GM12875 (cell line): ENCODE measurements around the gene EDDM3A.
"Not testable (repeated sequence)": the region's sequence is repeated elsewhere in the genome, so short reads cannot be mapped to it uniquely, and the experiment has no call there.

ENCODE experiments used
- H3K4me3 ChIP-seq: one replicate; pipeline ENCODE4 v1.5.1; 2011; ENCODE audit warnings: low read depth, low read length, control low read depth
- TF ChIP-seq, protein P1 (sequence below): IDR thresholded peaks from 2 replicates; pipeline ENCODE4 v1.5.1; 2011; ENCODE audit warnings: low read depth, mild to moderate bottlenecking, control low read depth, inconsistent platforms, low read length, moderate library complexity, borderline replicate concordance; ENCODE audit not compliant: insufficient read depth

Gene EDDM3A, protein sequence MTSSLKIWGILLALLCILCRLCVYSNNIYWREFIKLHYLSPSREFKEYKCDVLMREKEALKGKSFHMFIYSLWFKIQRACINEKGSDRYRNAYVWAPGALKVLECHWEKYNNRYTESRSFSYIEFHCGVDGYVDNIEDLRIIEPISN

DNA sequence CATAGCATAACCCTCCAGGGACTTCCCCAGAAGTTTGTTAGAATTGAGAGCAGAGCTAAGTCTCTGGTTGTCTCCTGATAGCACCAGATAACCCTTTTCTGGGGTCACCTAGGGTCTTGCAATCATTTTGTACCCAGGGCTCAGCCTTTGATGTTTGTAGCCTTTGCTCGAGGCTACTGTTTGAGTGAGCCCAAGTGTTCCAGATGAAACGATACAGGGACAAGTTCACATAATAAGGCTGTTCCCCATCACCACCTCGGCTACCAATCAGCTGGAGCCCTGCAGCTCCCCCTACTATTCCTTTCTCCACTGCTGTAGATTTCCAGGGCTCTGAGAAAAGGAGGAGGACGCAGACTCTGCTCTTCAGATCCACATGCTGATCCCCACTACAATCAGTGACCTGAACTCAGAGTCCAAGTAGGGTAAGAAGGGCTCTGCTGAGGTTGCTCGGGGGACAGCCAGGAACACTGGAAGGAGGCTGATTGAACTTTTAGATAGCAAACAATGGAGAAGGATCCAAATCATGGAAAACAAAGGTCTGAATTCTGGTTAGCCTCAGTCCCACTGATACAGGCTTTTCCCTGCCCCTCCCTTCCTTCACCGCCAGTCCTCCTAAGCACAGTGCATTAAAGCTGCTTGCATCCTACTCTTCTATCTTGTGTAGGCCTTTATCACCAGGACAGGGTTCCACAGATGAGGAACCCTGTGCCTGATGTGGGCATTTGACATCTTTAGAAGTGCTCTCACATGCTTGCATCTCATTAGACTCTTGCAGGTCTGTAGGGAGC, at the start of gene EDDM3A:
Gene EDDM3A, plus strand, starts transcription at position 317 of the 788 bp plus-strand sequence. CDS start 1,694 bp downstream, outside the sequence.
- H3K4me3 ChIP-seq = no peak within 1 kb of the TSS
- TF ChIP-seq, protein P1, sequence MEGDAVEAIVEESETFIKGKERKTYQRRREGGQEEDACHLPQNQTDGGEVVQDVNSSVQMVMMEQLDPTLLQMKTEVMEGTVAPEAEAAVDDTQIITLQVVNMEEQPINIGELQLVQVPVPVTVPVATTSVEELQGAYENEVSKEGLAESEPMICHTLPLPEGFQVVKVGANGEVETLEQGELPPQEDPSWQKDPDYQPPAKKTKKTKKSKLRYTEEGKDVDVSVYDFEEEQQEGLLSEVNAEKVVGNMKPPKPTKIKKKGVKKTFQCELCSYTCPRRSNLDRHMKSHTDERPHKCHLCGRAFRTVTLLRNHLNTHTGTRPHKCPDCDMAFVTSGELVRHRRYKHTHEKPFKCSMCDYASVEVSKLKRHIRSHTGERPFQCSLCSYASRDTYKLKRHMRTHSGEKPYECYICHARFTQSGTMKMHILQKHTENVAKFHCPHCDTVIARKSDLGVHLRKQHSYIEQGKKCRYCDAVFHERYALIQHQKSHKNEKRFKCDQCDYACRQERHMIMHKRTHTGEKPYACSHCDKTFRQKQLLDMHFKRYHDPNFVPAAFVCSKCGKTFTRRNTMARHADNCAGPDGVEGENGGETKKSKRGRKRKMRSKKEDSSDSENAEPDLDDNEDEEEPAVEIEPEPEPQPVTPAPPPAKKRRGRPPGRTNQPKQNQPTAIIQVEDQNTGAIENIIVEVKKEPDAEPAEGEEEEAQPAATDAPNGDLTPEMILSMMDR = no peak

- TF ChIP-seq, protein P1 = no peak
- no peak overlapping the region for H3K4me3 ChIP-seq
Observed at GRCh38 chr14:20696764-20697163, 48.9 kb upstream of the EDDM3A start.

GRCh38 chr14:20697273-20698017, 48.2 kb upstream of the EDDM3A start:
- TF ChIP-seq, protein P1 = peak; percentile 70
- H3K4me3 ChIP-seq = no peak overlapping the region

DNA sequence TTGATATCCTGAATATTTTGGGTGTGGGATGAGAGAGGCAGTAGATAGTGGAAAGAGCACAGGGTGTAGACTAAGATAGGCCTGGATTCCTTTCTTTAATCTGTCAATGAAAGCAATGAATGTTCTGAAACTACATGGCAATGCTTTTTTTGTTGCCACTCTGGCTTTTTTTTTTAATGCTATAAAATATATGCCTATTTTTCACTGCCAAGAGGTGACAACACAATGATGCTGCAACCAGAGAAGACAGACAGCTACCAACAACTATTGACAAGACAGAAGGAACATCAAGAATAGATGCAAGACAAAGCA, 47.7 kb upstream of the EDDM3A start:
- no peak overlapping the region for H3K4me3 ChIP-seq
- TF ChIP-seq, protein P1 = no peak

DNA sequence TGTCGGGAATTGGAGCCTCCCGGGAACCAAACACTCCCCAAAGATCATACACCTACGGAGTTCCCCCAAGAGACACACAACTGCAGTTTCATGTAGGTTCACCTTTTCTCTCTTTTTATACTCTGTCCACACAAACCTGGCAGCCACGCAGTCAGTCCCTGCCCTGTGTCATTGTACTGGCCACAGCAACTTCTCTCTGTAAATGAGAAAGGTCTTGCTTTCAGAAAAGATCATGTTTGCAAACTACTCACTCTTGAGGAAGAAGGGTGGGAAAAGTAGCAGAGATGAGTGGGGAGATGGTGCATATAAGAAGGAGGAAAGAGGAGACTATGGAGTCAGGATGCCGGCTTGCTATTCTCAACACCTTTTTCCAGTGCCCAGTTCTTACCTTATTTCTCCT, 46.8 kb upstream of the EDDM3A start:
- TF ChIP-seq, protein P1 = no peak

GRCh38 chr14:20699931-20700330, 45.8 kb upstream of the EDDM3A start:
- TF ChIP-seq, protein P1 = no peak

More for the DNA sequence above, 46.8 kb upstream of the EDDM3A start:
- H3K4me3 ChIP-seq = no peak overlapping the region

DNA sequence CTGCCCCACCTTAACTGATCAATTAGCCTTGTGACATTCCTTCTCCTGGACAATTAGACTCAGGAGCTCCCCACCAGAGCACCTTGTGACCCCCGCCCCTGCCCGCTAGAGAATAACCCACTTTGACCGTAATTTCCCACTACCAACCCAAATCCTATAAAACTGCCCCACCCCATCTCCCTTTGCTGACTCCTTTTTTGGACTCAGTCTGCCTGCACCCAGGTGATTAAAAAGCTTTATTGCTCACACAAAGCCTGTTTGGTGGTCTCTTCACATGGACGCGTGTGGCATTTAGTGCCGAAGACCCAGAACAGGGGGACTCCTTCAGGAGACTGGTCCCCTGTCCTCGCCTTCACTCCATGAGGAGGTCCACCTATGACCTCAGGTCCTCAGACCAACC, 44.7 kb upstream of the EDDM3A start:
- not testable (repeated sequence) for H3K4me3 ChIP-seq

More at GRCh38 chr14:20699931-20700330, 45.8 kb upstream of the EDDM3A start:
- H3K4me3 ChIP-seq = no peak overlapping the region
